Upper lobe of left lung (tissue), 4 donors: Measurements from ENCODE around the gene GALNT13.

Experiments used
- CTCF ChIP-seq, 6 experiments: fragments of 450-650 bp in 4 of 6; fragments of 200-600 bp in 2 of 6; sonication (generic) in 2 of 6; IDR thresholded peaks; one replicate each; pipeline ENCODE4 v1.5.1; 2016 to 2019; ENCODE audit warnings: antibody characterized with exemption in 6 of 6
- EP300 ChIP-seq, 4 donors: sonication (generic); formaldehyde crosslinking; IDR thresholded peaks; one replicate each; pipeline ENCODE4 v1.5.1; 2017; ENCODE audit warnings: antibody characterized with exemption in 4 of 4, control low read depth in 2 of 4
- POLR2A ChIP-seq, 4 donors: fragments of 450-650 bp; IDR thresholded peaks; one replicate each; pipeline ENCODE4 v1.5.1; 2016 to 2017; ENCODE audit warnings: antibody characterized with exemption in 4 of 4, mild to moderate bottlenecking in 2 of 4
- POLR2AphosphoS5 ChIP-seq, 2 donors: sonication (generic); formaldehyde crosslinking; IDR thresholded peaks; one replicate each; pipeline ENCODE4 v1.5.1; 2017; ENCODE audit warnings: antibody characterized with exemption in 2 of 2

GRCh38 chr2:154130821-154131220 lies 259.1 kb downstream of the GALNT13 start:
- TF ChIP-seq CTCF (IDR thresholded peaks at IDR 0.05) = no peak
- TF ChIP-seq POLR2A (IDR thresholded peaks at IDR 0.05) = no peak
- TF ChIP-seq POLR2AphosphoS5 (IDR thresholded peaks at IDR 0.05) = no peak
- TF ChIP-seq EP300 (IDR thresholded peaks at IDR 0.05) = no peak
